GM19043 (cell line): ENCODE measurements around the gene LMTK2.

Experiments
- ATAC-seq: cut with Tn5 transposase; IDR thresholded peaks from one replicate; pipeline ENCODE4 v1.9.1; 2021; ENCODE audit warnings: low read depth; ENCODE audit not compliant: unreplicated experiment

The LMTK2 gene

GRCh38 chr7:98135984-98136383 is 29.3 kb downstream of the LMTK2 start:
- no peak for ATAC-seq

- ATAC-seq: no peak
Observed at GRCh38 chr7:98136423-98136822, 29.8 kb downstream of the LMTK2 start.

- ATAC-seq: no peak
Observed at GRCh38 chr7:98137134-98137825, 30.6 kb downstream of the LMTK2 start.

DNA sequence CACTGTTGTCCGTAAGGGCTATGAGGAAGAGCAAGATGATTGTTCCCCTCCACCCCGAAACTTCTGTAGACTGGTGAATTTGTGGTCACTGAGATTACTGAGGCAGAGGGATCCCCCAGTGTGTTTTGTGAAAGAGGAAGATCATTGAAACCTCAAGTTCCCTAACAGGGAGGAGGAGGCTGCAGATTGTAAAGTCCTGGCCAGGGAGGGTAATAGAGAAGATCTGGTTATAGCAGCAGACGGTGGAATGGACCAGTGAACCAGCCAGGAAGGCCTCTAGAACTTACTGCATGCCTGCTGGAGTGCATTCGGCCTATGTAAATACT is 31.1 kb downstream of the LMTK2 start:
- ATAC-seq: peak; percentile 70

DNA sequence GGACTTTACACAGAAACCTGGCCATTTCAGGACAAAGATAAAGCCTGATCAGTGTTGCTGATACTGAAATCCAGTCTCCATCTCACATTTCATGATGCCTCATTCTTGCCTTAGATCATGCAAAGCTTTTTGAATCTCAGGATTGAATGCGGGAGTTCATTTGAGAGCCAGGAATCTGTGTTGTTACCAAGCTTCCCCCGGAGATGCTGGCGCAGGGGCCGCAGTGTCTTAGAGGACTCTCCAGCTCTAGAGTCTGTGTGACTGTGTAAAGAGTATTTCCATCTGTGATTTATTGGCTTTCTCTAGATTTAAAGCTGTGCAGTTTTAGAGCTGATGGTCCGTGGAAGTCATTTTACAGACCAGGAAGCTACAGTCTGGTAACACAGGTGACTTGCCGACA is 32.0 kb downstream of the LMTK2 start:
- ATAC-seq: no peak

GRCh38 chr7:98142658-98143057 is 36.0 kb downstream of the LMTK2 start:
- no peak for ATAC-seq

- ATAC-seq: no peak
Observed at GRCh38 chr7:98148607-98149006, 41.9 kb downstream of the LMTK2 start.

GRCh38 chr7:98149116-98149692 is 42.5 kb downstream of the LMTK2 start:
- no peak for ATAC-seq

GRCh38 chr7:98151884-98152283 is 45.2 kb downstream of the LMTK2 start:
- ATAC-seq: no peak

GRCh38 chr7:98156700-98157099 is 50.0 kb downstream of the LMTK2 start:
- no peak for ATAC-seq

DNA sequence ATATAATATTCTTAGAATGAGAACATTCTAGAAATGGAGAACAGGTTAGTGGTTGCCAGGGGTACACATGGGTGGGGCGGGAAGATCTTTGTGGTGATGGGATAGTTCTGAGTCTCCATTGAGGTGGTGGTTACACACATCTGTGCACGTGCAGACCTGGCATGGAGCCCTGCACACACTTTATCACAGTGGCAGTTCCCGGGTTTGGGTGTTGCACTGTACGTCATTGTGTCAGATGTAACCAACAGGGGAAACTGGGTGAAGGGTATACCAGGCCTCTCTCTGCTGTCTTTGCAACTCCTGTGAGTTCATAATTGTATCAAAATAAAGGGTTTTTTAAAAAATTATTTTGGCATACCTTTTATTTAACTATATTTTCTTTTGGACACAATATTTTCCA is 51.1 kb downstream of the LMTK2 start:
- no peak for ATAC-seq

DNA sequence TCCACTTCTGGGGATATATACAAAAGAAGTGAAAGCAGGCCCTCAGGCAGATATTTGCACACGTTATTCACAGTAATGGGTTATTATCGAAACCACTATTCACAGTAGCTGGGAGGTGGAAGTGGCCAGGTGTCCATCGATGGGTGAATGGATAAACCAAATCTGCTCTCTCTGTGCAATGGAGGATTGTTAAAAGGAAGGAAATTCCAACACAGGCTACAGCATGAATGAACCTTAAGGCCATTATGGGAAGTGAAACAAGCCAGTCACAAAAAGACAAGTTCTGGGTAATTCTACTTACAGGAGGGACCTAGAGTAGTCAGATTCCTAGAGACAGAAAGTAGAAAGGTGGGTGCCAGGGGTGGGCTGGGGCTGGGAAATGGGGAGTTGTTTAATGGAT is 56.1 kb downstream of the LMTK2 start:
- no peak for ATAC-seq

DNA sequence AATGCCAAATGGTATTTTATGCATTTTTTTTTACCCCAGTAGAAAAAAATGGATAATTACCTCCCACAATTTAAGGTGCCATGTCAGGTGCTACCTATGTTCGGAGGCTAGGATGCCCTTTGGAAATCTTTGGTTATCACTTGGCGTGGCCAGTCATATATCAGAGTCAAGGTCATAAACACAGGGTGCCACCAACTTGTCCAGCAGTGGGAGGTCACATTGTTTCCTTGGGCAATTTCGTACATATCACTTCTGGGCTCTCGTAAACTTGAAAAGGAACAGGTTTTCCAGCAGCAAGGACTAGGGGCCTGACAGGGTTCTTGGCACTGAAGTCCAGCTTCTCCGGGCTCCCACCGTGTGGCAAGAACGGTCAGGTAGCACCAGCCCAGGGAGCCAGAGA is 56.6 kb downstream of the LMTK2 start:
- no peak for ATAC-seq

DNA sequence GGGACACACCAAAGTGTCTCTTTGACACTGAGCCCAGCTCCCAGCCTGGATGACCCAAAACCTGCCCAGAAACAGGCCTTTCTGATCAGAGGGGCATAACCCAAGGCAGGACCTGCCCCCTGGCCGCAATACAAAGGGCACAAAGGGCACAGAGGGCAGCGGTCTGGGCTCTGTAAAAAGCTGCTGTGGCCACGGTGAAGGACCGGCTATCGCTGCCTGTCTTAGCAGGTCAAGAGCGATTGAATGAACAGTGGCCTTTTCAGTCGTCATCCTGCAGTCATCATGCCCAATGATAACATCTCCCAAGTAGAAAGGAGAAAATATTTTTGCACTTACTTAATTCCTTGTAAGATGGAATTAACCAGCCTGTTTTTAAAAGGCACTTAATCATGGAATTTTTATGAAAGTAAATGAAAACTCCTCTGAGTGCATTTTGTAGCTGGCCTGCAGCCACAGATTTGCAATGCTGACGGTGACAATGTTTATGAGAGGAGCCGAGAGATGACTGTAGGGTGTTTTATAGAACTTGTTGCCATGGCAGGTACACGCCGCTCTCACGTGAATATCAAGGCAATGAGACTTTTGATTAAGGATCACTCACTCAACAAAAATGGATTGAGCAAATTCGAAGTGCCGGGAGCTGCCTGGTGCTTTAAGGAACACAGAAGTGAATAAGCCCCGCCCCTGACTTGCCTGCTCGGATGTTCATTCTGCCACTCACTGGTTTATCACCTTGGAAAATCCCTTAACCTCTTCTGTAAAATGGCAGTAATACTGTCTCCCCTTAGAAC is 57.2 kb downstream of the LMTK2 start:
- no peak for ATAC-seq

GRCh38 chr7:98165827-98166667 is 59.4 kb downstream of the LMTK2 start:
- no peak for ATAC-seq

GRCh38 chr7:98166668-98166970 is 60.0 kb downstream of the LMTK2 start:
- no peak for ATAC-seq

DNA sequence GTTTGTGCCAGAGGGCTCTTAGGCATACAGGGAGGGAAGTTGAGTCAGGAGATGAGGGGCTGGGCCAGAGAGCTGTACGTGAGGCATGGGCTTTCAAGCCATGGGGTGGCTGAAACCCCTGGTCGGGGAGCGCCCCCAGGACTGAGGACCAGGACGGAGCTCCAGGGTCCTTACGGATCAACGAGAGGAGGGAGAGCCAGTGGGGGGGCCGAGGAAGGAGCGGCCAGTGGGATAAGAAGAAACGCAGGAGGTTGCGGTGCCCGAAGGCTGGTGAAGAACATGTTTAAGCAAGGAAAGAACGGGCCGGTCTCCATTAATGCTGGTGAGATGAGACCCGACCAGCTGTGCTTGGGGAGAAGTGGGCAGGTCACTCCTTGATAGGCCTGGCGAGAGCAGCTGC is 61.0 kb downstream of the LMTK2 start:
- ATAC-seq: no peak

GRCh38 chr7:98168181-98168903 is 61.7 kb downstream of the LMTK2 start:
- peak; percentile 59 for ATAC-seq

- ATAC-seq: no peak
Observed at GRCh38 chr7:98168904-98169621, 62.4 kb downstream of the LMTK2 start.

DNA sequence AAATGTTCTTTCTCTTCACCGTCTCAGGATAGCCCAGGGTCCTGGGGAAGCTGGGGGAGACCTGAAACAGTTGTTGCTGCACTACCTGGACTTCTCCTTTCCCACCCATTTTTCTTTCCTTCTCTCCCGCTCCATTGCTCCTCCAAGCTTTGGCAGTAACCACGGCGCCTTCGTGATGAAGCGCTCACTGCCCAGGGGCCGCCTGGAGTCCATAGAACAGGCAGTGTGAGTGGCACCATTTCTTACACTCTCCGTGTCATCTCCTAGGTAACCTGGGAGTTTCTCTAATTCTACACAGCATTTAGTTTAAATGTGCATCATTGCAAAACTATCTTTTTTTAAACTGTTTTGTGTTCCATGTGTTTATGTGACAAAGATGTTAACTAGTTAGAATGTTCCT is 64.3 kb downstream of the LMTK2 start:
- ATAC-seq: no peak
